Measurements from ENCODE around the gene CILP.

CILP gene

DNA sequence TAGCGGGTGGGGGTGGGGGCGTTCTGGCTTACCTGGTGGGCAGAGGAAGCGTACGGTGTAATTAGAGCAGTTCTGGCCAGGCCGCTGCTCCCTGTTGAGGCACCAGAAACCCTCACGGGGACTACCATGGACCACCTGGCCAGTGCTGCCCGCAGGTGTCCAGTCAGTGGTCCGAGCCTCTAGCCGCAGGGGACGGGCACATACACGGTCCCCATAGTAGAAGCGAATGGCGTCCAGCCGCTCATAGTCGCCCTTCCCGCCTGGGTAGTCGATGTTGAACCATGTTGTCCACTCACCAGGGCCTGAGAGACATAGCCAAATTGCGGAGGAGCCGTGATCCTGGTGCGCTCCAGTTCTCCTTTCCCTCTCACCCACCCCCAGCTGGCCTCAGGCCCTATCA is 4.5 kb downstream of the CILP start:
- intact Hi-C loops (cut with DNase I; ENCODE audit: low total_unique reads), result no loop called here
- H3K4me3 ChIP-seq, result no peak overlapping the region
- H3K36me3 ChIP-seq, result no peaks in the 10 kb centered on the region
- no peaks in the 10 kb centered on the region for H3K9me3 ChIP-seq
- H3K27me3 ChIP-seq, result peaks cover 0 to 3% of the 10 kb centered on the region in 2 donors
- DNase-seq, result no peak
- no peak overlapping the region for H3K27ac ChIP-seq
- TF ChIP-seq, protein P1, sequence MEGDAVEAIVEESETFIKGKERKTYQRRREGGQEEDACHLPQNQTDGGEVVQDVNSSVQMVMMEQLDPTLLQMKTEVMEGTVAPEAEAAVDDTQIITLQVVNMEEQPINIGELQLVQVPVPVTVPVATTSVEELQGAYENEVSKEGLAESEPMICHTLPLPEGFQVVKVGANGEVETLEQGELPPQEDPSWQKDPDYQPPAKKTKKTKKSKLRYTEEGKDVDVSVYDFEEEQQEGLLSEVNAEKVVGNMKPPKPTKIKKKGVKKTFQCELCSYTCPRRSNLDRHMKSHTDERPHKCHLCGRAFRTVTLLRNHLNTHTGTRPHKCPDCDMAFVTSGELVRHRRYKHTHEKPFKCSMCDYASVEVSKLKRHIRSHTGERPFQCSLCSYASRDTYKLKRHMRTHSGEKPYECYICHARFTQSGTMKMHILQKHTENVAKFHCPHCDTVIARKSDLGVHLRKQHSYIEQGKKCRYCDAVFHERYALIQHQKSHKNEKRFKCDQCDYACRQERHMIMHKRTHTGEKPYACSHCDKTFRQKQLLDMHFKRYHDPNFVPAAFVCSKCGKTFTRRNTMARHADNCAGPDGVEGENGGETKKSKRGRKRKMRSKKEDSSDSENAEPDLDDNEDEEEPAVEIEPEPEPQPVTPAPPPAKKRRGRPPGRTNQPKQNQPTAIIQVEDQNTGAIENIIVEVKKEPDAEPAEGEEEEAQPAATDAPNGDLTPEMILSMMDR (IDR thresholded peaks at IDR 0.05), result no peak
- H3K4me1 ChIP-seq, result peaks cover 0 to under 1% (median 0%) of the 10 kb centered on the region in 4 donors

DNA sequence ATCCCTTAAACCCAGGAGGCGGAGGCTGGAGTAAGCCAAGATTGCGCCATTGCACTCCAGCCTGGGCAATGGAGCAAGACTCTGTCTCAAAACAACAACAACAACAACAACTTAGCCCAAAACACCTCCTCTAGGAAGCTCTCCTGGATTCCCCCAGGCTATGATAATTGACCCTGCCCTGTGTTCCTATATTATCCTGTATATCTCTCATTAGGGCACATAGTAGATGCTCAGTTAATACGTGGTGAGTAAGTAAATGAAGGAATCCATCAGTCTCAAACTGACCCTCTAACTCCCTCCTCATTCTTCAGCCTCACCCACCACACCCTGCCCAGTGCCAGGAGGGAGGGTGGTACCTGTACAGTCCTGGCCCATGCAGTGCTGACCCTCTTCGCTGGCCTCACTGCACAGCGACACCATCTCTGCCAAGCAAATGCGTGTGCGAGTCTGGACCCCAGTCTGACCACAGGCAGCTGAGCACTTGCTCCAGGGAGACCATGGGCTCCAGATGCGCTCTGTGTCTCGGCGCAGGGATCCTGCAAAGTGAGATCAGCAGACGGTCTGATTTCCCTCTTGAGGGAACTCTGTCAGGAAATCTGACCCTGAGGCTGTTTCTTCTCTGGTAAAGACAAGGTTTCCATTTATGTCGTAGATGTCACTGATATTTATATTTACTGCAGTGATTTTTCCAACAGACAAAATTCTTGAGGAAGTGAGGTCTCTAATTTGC is 6.2 kb downstream of the CILP start:
- TF ChIP-seq, protein P1 (IDR thresholded peaks at IDR 0.05), result no peak
- H3K4me3 ChIP-seq, result no peak overlapping the region
- intact Hi-C loops (cut with DNase I; ENCODE audit: low total_unique reads), result no loop called here
- no peaks in the 10 kb centered on the region for H3K27me3 ChIP-seq
- no peaks in the 10 kb centered on the region for H3K36me3 ChIP-seq
- no peaks in the 10 kb centered on the region for H3K9me3 ChIP-seq
- H3K4me1 ChIP-seq, result no peaks in the 10 kb centered on the region
- no peak for DNase-seq
- no peak overlapping the region for H3K27ac ChIP-seq

DNA sequence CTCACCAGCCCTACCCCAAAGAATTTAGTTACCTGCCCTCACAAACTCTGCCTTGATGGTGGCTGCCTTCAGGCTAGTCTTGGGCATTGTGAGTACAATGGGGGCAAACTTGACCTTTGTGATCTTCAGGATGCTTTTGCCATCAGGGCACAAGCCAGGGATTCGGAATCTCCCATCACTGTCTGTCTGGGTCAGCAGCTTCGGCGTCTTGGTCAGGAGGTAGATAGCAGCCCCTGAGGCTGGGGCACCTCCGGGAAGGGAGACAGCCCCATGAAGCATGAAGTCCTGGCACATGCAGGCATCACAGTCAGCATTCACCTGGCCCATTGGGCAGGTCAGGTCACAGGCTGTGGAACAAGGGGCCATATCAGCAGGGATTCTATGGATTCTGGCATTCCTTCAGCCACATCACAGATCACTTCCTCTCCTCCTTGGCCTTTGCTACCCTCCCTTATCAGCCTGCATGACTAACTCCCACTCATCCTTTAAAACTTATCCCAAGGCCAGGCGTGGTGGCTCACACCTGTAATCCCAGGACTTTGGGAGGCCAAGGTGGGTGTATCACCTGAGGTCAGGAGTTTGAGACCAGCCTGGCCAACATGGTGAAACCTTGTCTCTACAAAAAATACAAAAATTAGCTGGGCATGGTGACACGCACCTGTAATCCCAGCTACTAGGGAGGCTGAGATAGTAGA is 6.9 kb downstream of the CILP start:
- no peak for DNase-seq
- Histone ChIP-seq H3K4me1 (no peaks in the 10 kb centered on the region), H3K36me3 (no peaks in the 10 kb centered on the region), H3K27ac (no peak overlapping the region), H3K27me3 (no peaks in the 10 kb centered on the region), H3K9me3 (no peaks in the 10 kb centered on the region), H3K4me3 (no peak overlapping the region)
- TF ChIP-seq, protein P1 (IDR thresholded peaks at IDR 0.05), result no peak
- intact Hi-C loops (cut with DNase I; ENCODE audit: low total_unique reads), result no loop called here

DNA sequence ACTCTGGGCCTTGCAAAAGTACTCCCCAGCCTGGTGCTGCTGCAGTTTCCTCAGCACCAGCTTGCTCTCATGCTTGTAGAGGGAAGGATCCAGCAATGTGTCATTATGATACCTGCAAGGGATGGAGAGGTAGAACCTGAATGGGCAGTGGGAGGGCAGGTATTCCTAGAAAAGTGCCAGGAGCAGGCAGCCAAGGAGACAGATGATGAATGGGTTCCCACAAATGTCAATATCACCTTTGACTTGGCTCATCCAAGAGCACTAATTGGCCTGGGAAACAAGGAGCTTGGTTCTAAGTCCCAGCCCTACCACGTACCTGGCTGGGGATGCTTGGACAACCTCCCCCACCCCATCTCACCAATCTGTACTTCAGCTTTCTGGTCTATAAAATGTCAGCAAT is 9.4 kb downstream of the CILP start:
- TF ChIP-seq, protein P1 (IDR thresholded peaks at IDR 0.05), result no peak
- no peaks in the 10 kb centered on the region for H3K4me1 ChIP-seq
- H3K27me3 ChIP-seq, result no peaks in the 10 kb centered on the region
- no peak for DNase-seq
- H3K36me3 ChIP-seq, result no peaks in the 10 kb centered on the region
- no peak overlapping the region for H3K27ac ChIP-seq
- no peak overlapping the region for H3K4me3 ChIP-seq
- no peaks in the 10 kb centered on the region for H3K9me3 ChIP-seq
- intact Hi-C loops (cut with DNase I; ENCODE audit: low total_unique reads), result no loop called here

DNA sequence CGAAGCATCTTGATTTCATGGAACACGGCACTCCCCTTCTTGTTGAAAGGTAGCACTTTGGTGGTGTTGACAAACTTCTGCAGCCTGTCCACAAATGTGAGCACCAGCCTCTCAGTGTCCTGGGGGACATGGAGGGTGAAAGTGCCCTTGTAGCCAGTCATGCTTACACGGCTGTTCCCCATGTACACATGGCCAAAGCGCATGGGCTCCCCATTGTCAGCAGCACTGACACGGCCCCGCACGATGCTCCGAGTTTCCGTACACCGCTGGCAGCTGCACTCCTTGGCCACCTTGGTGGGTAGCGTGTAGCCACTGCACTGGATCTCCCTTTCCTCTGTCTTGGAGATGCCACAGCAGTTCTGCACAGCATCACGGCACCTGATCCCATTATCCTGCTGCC is 12.7 kb downstream of the CILP start:
- TF ChIP-seq, protein P1 (IDR thresholded peaks at IDR 0.05), result no peak
- Histone ChIP-seq H3K36me3 (no peaks in the 10 kb centered on the region), H3K27me3 (no peaks in the 10 kb centered on the region), H3K4me1 (no peaks in the 10 kb centered on the region), H3K4me3 (no peak overlapping the region), H3K9me3 (no peaks in the 10 kb centered on the region), H3K27ac (no peak overlapping the region)
- DNase-seq, result no peak
- intact Hi-C loops (cut with DNase I; ENCODE audit: low total_unique reads), result no loop called here

All from tibial artery (tissue), 4 donors.